Activated CD4-positive, alpha-beta T cell treated with anti-CD3 and anti-CD28 coated beads, Interleukin-2, amount 50 U/mL, for 24 hours (primary cell): Measurements from ENCODE around the gene NOTCH1.
"Not testable (repeated sequence)": the region's sequence is repeated elsewhere in the genome, so short reads cannot be mapped to it uniquely, and the experiment has no call there.

ENCODE experiments used
- DNase-seq, 2 donors: peaks; one replicate each; pipeline ENCODE4 v3.0.0-alpha.2; 2020; ENCODE audit warnings: low read depth in 1 of 2, low spot score in 1 of 2

Gene NOTCH1

GRCh38 chr9:136545965-136546696 is at the start of gene NOTCH1:
TSS of gene NOTCH1 (minus strand) at chr9:136546048. CDS start at chr9:136545786, 262 bp downstream.
- peak; percentile 84 to 85 for DNase-seq

- DNase-seq = no peak
Measured at GRCh38 chr9:136594492-136594891, 48.6 kb upstream of the NOTCH1 start.

GRCh38 chr9:136593581-136593980 is 47.7 kb upstream of the NOTCH1 start:
- no peak for DNase-seq

GRCh38 chr9:136592666-136593065 is 46.8 kb upstream of the NOTCH1 start:
- no peak for DNase-seq

GRCh38 chr9:136590821-136591752 is 45.2 kb upstream of the NOTCH1 start:
- no peak for DNase-seq

- no peak for DNase-seq
Measured at GRCh38 chr9:136589766-136590763, 44.2 kb upstream of the NOTCH1 start.

GRCh38 chr9:136588663-136589464 is 43.0 kb upstream of the NOTCH1 start:
- DNase-seq = no peak

GRCh38 chr9:136587944-136588662 is 42.3 kb upstream of the NOTCH1 start:
- no peak for DNase-seq

GRCh38 chr9:136587145-136587943 is 41.5 kb upstream of the NOTCH1 start:
- no peak for DNase-seq

GRCh38 chr9:136586391-136586953 is 40.6 kb upstream of the NOTCH1 start:
- DNase-seq = no peak

- no peak for DNase-seq
Measured at GRCh38 chr9:136585531-136586120, 39.8 kb upstream of the NOTCH1 start.

GRCh38 chr9:136584934-136585333 is 39.1 kb upstream of the NOTCH1 start:
- no peak for DNase-seq

GRCh38 chr9:136584401-136584932 is 38.6 kb upstream of the NOTCH1 start:
- DNase-seq = no peak

GRCh38 chr9:136582977-136583735 is 37.3 kb upstream of the NOTCH1 start:
- no peak for DNase-seq

GRCh38 chr9:136581614-136582447 is 36.0 kb upstream of the NOTCH1 start:
- no peak for DNase-seq

GRCh38 chr9:136579650-136580219 is 33.9 kb upstream of the NOTCH1 start:
- not testable (repeated sequence) for DNase-seq
